SK-MEL-5 (cell line): ENCODE results near the gene UBE2I. TPM values are rescaled to one million over a fixed set of nuclear protein-coding genes. Genes with fewer than 3 reads are reported as not detected.

Experiments used
- DNase-seq: peaks from one replicate; pipeline ENCODE4 v3.0.0-alpha.2; 2016; ENCODE audit warnings: low read depth, low spot score
- in situ Hi-C: cut with HindIII; loops from 2 replicates; pipeline ENCODE4 v1.10.0; 2016; ENCODE audit warnings: low sequenced_read_pairs, high pct_unique_total_duplicates, low pct_unique_long_range_greater_than_20kb
- total RNA-seq: library from RNA; depleted of rRNA; stranded (reverse); fragments of >200 nt; shearing (Covaris generic); gene quantifications from 2 replicates; pipeline ENCODE4 v1.2.3, GENCODE V29; 2014; rRNA removed

UBE2I gene
- total RNA-seq, 1 experiment from 2014 or later, result 55.2 TPM

GRCh38 chr16:1375298-1375640 is 65.8 kb downstream of the UBE2I start:
- in situ Hi-C loops, result no loop called here
- no peak for DNase-seq

GRCh38 chr16:1375741-1376410 is 66.4 kb downstream of the UBE2I start:
- DNase-seq, result no peak
- in situ Hi-C loops, result no loop called here

Other genes starting within 250 kb of the UBE2I start
- not detected in 2 replicates for gene SSTR5, start 236.9 kb upstream of the UBE2I start, total RNA-seq
- gene C1QTNF8, start 213.4 kb upstream of the UBE2I start, total RNA-seq, result not detected in 2 replicates
- 17.4 and 17.6 TPM in 2 replicates for gene CACNA1H, start 156.5 kb upstream of the UBE2I start, total RNA-seq
- gene TPSG1, start 84.4 kb upstream of the UBE2I start, total RNA-seq, result not detected in 2 replicates
- not detected in 2 replicates for gene TPSB2, start 79.5 kb upstream of the UBE2I start, total RNA-seq
- gene TPSAB1, start 68.9 kb upstream of the UBE2I start, total RNA-seq, result not detected in 2 replicates
- gene TPSD1, start 53.6 kb upstream of the UBE2I start, total RNA-seq, result not detected in 2 replicates
- 1.2 and 3.0 TPM in 2 replicates for gene BAIAP3, start 24.0 kb downstream of the UBE2I start, total RNA-seq
- gene TSR3, start 42.2 kb downstream of the UBE2I start, total RNA-seq, result 68.1 and 70.0 TPM in 2 replicates
- 102 and 110 TPM in 2 replicates for gene GNPTG, start 42.3 kb downstream of the UBE2I start, total RNA-seq
- 7.8 and 8.0 TPM in 2 replicates for gene UNKL, start 105.1 kb downstream of the UBE2I start, total RNA-seq
- gene UQCC4, start 111.1 kb downstream of the UBE2I start, total RNA-seq, result 15.1 and 18.0 TPM in 2 replicates
- gene PERCC1, start 121.4 kb downstream of the UBE2I start, total RNA-seq, result not detected in 2 replicates
- 0.40 and 1.0 TPM in 2 replicates for gene CCDC154, start 134.9 kb downstream of the UBE2I start, total RNA-seq
- 277 and 308 TPM in 2 replicates for gene CLCN7, start 165.4 kb downstream of the UBE2I start, total RNA-seq
- not detected in 2 replicates for gene PTX4, start 179.3 kb downstream of the UBE2I start, total RNA-seq
- 9.5 and 9.8 TPM in 2 replicates for gene TELO2, start 183.7 kb downstream of the UBE2I start, total RNA-seq
- gene TMEM204, start 224.0 kb downstream of the UBE2I start, total RNA-seq, result not detected in 2 replicates